IMR-90 (cell line): ENCODE results near the gene CA12. TPM values are rescaled to one million over a fixed set of nuclear protein-coding genes. Genes with fewer than 3 reads are reported as not detected.

Source experiments
- ATAC-seq: fragments of 200-7000 bp; cut with Tn5 transposase; 2 replicates; pipeline ENCODE4 v1.9.1; 2020; ENCODE audit warnings: low read depth, mild to moderate bottlenecking, moderate library complexity
- BruUV-seq: library from RNA; stranded (reverse); fragments of 400-500 nt; replicated peaks from 2 replicates; lab custom pipeline; 2021; lab: Mats Ljungman, UMichigan
- CTCF ChIA-PET: fragments of 300-600 bp; formaldehyde crosslinking; extraction: SDS; loops from one replicate; lab custom pipeline; 2021; ENCODE audit warnings: antibody characterized with exemption; lab: Yijun Ruan, JAX
- POLR2A ChIA-PET: fragments of 300-600 bp; sonication (Branson Sonifier 250); formaldehyde crosslinking; loops from one replicate; lab custom pipeline; 2022; ENCODE audit warnings: antibody characterized with exemption; ENCODE audit not compliant: unreplicated experiment; lab: Charles Lee
- DNase-seq: peaks from one replicate; pipeline ENCODE4 v3.0.0; 2013
- H2AFZ ChIP-seq: replicated peaks from 2 replicates; pipeline ENCODE3; 2013; ENCODE audit warnings: low read length, mild to moderate bottlenecking; ENCODE audit not compliant: poor library complexity
- H2AK5ac ChIP-seq: 2 replicates; pipeline ENCODE4 v1.6.1; 2013; ENCODE audit warnings: low read depth, low read length, inconsistent platforms
- H2AK9ac ChIP-seq: replicated peaks from 2 replicates; pipeline ENCODE3; 2013; ENCODE audit warnings: mild to moderate bottlenecking, low read depth, low read length, moderate library complexity; ENCODE audit not compliant: poor library complexity
- H2BK120ac ChIP-seq: 2 replicates; pipeline ENCODE4 v1.6.1; 2013; ENCODE audit warnings: low read depth, low read length, inconsistent platforms
- H2BK15ac ChIP-seq: 3 replicates; pipeline ENCODE4 v1.6.1; 2013; ENCODE audit warnings: low read depth, low read length, inconsistent platforms
- H2BK20ac ChIP-seq: 2 replicates; pipeline ENCODE4 v1.6.1; 2013; ENCODE audit warnings: low read depth, mild to moderate bottlenecking, inconsistent platforms, low read length, moderate library complexity
- H2BK5ac ChIP-seq: 2 replicates; pipeline ENCODE4 v1.6.1; 2013; ENCODE audit warnings: mild to moderate bottlenecking, low read depth, low read length, inconsistent platforms; ENCODE audit not compliant: poor library complexity, severe bottlenecking
- H3K14ac ChIP-seq: replicated peaks from 2 replicates; pipeline ENCODE4 v1.6.1; 2013; ENCODE audit warnings: low read depth, low read length, inconsistent platforms
- H3K18ac ChIP-seq: 2 replicates; pipeline ENCODE4 v1.6.1; 2013; ENCODE audit warnings: low read depth, low read length, control low read depth
- H3K23ac ChIP-seq: 2 replicates; pipeline ENCODE4 v1.6.1; 2013; ENCODE audit warnings: low read depth, low read length, inconsistent platforms
- H3K27ac ChIP-seq: 2 replicates; pipeline ENCODE4 v1.5.1; 2013; ENCODE audit warnings: mild to moderate bottlenecking, control low read depth, low read length; ENCODE audit not compliant: insufficient read depth
- H3K27me3 ChIP-seq: 2 replicates; pipeline ENCODE4 v1.6.1; 2013; ENCODE audit warnings: low read length; ENCODE audit not compliant: control insufficient read depth, insufficient read depth
- H3K36me3 ChIP-seq: 2 replicates; pipeline ENCODE4 v1.6.1; 2013; ENCODE audit warnings: low read length, mixed read lengths; ENCODE audit not compliant: control insufficient read depth, insufficient read depth
- H3K4ac ChIP-seq: 2 replicates; pipeline ENCODE4 v1.6.1; 2013; ENCODE audit warnings: low read depth, low read length, inconsistent platforms
- H3K4me1 ChIP-seq: 2 replicates; pipeline ENCODE4 v1.6.1; 2013; ENCODE audit warnings: low read length, mixed read lengths; ENCODE audit not compliant: control insufficient read depth, insufficient read depth
- H3K4me2 ChIP-seq: 2 replicates; pipeline ENCODE4 v1.6.1; 2013; ENCODE audit warnings: low read depth, mild to moderate bottlenecking, control low read depth, low read length, moderate library complexity
- H3K4me3 ChIP-seq: 2 replicates; pipeline ENCODE4 v1.5.1; 2013; ENCODE audit warnings: low read depth, mild to moderate bottlenecking, control low read depth, low read length, moderate library complexity; ENCODE audit not compliant: insufficient read depth
- H3K56ac ChIP-seq: 2 replicates; pipeline ENCODE4 v1.6.1; 2013; ENCODE audit warnings: low read length, inconsistent platforms; ENCODE audit not compliant: insufficient read depth; ENCODE audit errors: extremely low read depth
- H3K79me1 ChIP-seq, 2 experiments: 2 replicates each; pipeline ENCODE4 v1.6.1; 2013; ENCODE audit warnings: low read length in 2 of 2, inconsistent platforms in 1 of 2, low read depth in 1 of 2
- H3K9ac ChIP-seq: 2 replicates; pipeline ENCODE4 v1.6.1; 2013; ENCODE audit warnings: low read depth, low read length, control low read depth
- H3K9me1 ChIP-seq: 2 replicates; pipeline ENCODE4 v1.6.1; 2013; ENCODE audit warnings: low read length, inconsistent platforms; ENCODE audit not compliant: insufficient read depth
- H3K9me3 ChIP-seq: 2 replicates; pipeline ENCODE4 v1.6.1; 2013; ENCODE audit warnings: low read length; ENCODE audit not compliant: control insufficient read depth, insufficient read depth
- H4K20me1 ChIP-seq: 2 replicates; pipeline ENCODE4 v1.6.1; 2013; ENCODE audit warnings: low read length, inconsistent platforms; ENCODE audit not compliant: insufficient read depth
- H4K5ac ChIP-seq: 2 replicates; pipeline ENCODE4 v1.6.1; 2013; ENCODE audit warnings: mild to moderate bottlenecking, low read depth, low read length, control low read depth
- H4K8ac ChIP-seq, 2 experiments: 2 replicates each; pipeline ENCODE4 v1.6.1; 2013; ENCODE audit warnings: low read depth in 2 of 2, low read length in 2 of 2, control low read depth in 1 of 2, inconsistent platforms in 1 of 2
- H4K91ac ChIP-seq: 2 replicates; pipeline ENCODE4 v1.6.1; 2013; ENCODE audit warnings: low read depth, low read length, inconsistent platforms; ENCODE audit not compliant: insufficient read depth
- BHLHE40 ChIP-seq: fragments of 150-350 bp; IDR thresholded peaks from 2 replicates; pipeline ENCODE4 v1.6.1; 2016; ENCODE audit warnings: mild to moderate bottlenecking, low read depth, low read length
- CEBPB ChIP-seq: IDR thresholded peaks from 2 replicates; pipeline ENCODE4 v1.6.1; 2012; ENCODE audit warnings: low read depth, low read length, improper control_type of control experiment
- CTCF ChIP-seq: conservative IDR thresholded peaks from 2 replicates; pipeline ENCODE4 v1.5.1; 2012; ENCODE audit warnings: mild to moderate bottlenecking, low read depth, low read length, improper control_type of control experiment
- MAFK ChIP-seq: IDR thresholded peaks from 2 replicates; pipeline ENCODE4 v1.6.1; 2012; ENCODE audit warnings: low read depth, low read length, improper control_type of control experiment
- MAZ ChIP-seq: IDR thresholded peaks from 2 replicates; pipeline ENCODE4 v1.6.1; 2012; ENCODE audit warnings: low read depth, mild to moderate bottlenecking, low read length, improper control_type of control experiment, moderate library complexity, borderline replicate concordance
- MXI1 ChIP-seq: IDR thresholded peaks from 2 replicates; pipeline ENCODE4 v1.6.1; 2012; ENCODE audit warnings: low read depth, mild to moderate bottlenecking, low read length, moderate library complexity, borderline replicate concordance
- RAD21 ChIP-seq: IDR thresholded peaks from 2 replicates; pipeline ENCODE4 v1.6.1; 2012; ENCODE audit warnings: low read length, improper control_type of control experiment
- RCOR1 ChIP-seq: IDR thresholded peaks from 2 replicates; pipeline ENCODE4 v1.6.1; 2012; ENCODE audit warnings: mild to moderate bottlenecking, low read length, improper control_type of control experiment; ENCODE audit not compliant: insufficient replicate concordance
- RFX5 ChIP-seq: IDR thresholded peaks from 2 replicates; pipeline ENCODE4 v1.8.0; 2012; ENCODE audit warnings: low read depth, mild to moderate bottlenecking, low read length, moderate library complexity
- WGBS, 2 experiments: methylation state at CpG; one replicate each; pipeline versions ENCODE4 v1.1.5 to v1.1.7; 2013; ENCODE audit warnings: missing lambda C conversion rate in 2 of 2; ENCODE audit not compliant: insufficient read length in 1 of 2; ENCODE audit errors: extremely low coverage in 2 of 2; 5-methylcytosine and 5-hydroxymethylcytosine counted together
- dilution Hi-C: fragments of 300-500 bp; cut with HindIII; formaldehyde crosslinking; loops from one replicate; pipeline ENCODE4 v1.14.3; 2018; ENCODE audit warnings: low sequenced_read_pairs; ENCODE audit not compliant: unreplicated experiment
- in situ Hi-C: fragments of 300-500 bp; cut with MboI; formaldehyde crosslinking; loops from 3 replicates; pipeline ENCODE4 v1.14.3; 2019; ENCODE audit warnings: low sequenced_read_pairs, inconsistent platforms, mixed read lengths
- intact Hi-C: fragments of 100-400 bp; cut with micrococcal nuclease; formaldehyde crosslinking; loops from 2 replicates; pipeline ENCODE4 v1.10.0; 2022
- polyA plus RNA-seq, 3 experiments: library from polyadenylated mRNA; depleted of rRNA; stranded (reverse); fragments of >200 nt; gene quantifications; 2 replicates each; pipeline ENCODE4 v1.2.3, GENCODE V29; 2012; ENCODE audit warnings: low replicate concordance in 1 of 3
- total RNA-seq: library from RNA; depleted of rRNA; stranded (reverse); fragments of >200 nt; gene quantifications from 2 replicates; pipeline ENCODE4 v1.2.3, GENCODE V29; 2012

CA12 gene
- total and polyA plus RNA-seq, 2 of the 4 experiments (the other 2 are of a cell fraction) = 33.7 to 52.6 TPM

GRCh38 chr15:63378946-63379345 is 2.7 kb downstream of the CA12 start:
- Histone ChIP-seq H3K36me3 (no peaks in the 10 kb centered on the region), H3K14ac (no peak overlapping the region), H3K18ac (no peak overlapping the region), H3K4me2 (no peak overlapping the region), H4K8ac (no peak overlapping the region), H3K9me1 (peaks cover 11% of the 10 kb centered on the region), H2BK120ac (no peak overlapping the region), H2AFZ (no peak overlapping the region), H2BK15ac (no peak overlapping the region), H4K5ac (no peak overlapping the region), H3K9me3 (no peaks in the 10 kb centered on the region), H3K56ac (no peak overlapping the region), H2AK9ac (no peak overlapping the region), H3K23ac (no peak overlapping the region), H3K4me1 (peaks cover 26% of the 10 kb centered on the region), H2BK5ac (no peak overlapping the region), H3K4me3 (no peak overlapping the region), H3K79me1 (peaks cover 4 to 6% of the 10 kb centered on the region in 2 experiments; a peak in 1 of 4 replicates), H2AK5ac (no peak overlapping the region), H3K27me3 (no peaks in the 10 kb centered on the region), H4K91ac (no peak overlapping the region), H2BK20ac (no peak overlapping the region), H3K9ac (no peak overlapping the region), H3K27ac (no peak overlapping the region), H3K4ac (no peak overlapping the region), H4K20me1 (no peaks in the 10 kb centered on the region)
- no CpG with 5 or more reads among the region's 7 CpGs for WGBS, 2 experiments
- intact Hi-C loops = no loop called here
- no peak for TF ChIP-seq MAFK
- no peak for TF ChIP-seq RAD21
- no peak for TF ChIP-seq CEBPB
- no peak for TF ChIP-seq RFX5
- TF ChIP-seq RCOR1 = no peak
- TF ChIP-seq MXI1 = no peak
- no peak for TF ChIP-seq CTCF
- no peak for TF ChIP-seq MAZ
- TF ChIP-seq BHLHE40 = no peak
- dilution Hi-C loops = no loop called here
- BruUV-seq = no TSS peak
- CTCF ChIA-PET = no interaction called here
- ATAC-seq (no peak), DNase-seq (no peak)
- in situ Hi-C loops = no loop called here
- POLR2A ChIA-PET = no interaction called here
